ENCODE results near the gene RPP40. TPM values are rescaled to one million over a fixed set of nuclear protein-coding genes. Genes with fewer than 3 reads are reported as not detected.

RPP40 gene
- total and polyA plus RNA-seq, 2 of the 13 experiments (the other 11 are each of a cell fraction or from before 2014, with no cell fraction given) = 18.0 to 41.2 TPM

DNA sequence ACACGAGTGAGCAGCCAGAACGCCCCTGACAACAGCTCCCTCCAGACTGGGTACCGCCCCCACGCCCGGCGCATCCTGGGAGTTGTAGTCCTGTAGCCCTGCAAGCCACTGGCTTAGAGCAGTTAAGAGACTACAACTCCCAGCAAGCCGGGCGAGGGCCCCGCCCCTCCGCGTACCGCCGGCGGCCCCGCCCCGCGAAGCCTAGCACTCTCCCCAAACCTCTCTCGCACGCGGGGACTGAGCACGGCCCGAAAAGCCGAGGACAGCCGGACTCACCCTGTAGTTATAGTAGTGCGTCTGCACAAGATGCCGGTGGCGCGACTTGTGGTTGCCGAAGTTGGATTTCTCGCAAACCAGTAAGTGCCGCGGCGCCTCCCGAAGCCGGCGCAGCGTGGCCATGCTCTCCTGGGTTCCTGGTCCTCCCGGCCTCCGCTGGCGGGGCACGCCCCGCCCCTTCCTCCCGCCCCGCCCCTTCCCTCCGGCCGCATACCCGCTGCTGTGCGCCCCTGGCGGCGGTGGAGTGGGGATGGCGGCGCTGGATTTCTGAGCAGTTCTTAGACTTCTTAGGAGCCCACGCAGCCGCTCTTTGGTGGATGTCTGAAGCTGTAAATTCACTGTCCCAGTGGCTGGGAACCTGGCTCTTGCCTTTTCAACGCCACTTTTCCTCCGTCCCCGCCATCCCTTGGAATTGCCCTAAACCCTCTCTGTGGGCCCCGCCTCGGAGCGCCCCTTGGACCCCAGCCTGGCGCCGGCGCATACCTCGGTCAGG lies at the start of gene RPP40 (continued):
- peak; percentile 93; the same call in 1 of the 2 replicates for TF ChIP-seq ZNF275 (CRISPR knock-in tag; IDR thresholded peaks at IDR 0.05; ENCODE audit: borderline replicate concordance)
- no peak for TF ChIP-seq NONO (IDR thresholded peaks at IDR 0.05)
- TF ChIP-seq NONO (CRISPR knock-in tag; conservative IDR thresholded peaks at IDR 0.05) = peak; percentile 81; the same call in 1 of the 2 replicates
- TF ChIP-seq, protein P1, sequence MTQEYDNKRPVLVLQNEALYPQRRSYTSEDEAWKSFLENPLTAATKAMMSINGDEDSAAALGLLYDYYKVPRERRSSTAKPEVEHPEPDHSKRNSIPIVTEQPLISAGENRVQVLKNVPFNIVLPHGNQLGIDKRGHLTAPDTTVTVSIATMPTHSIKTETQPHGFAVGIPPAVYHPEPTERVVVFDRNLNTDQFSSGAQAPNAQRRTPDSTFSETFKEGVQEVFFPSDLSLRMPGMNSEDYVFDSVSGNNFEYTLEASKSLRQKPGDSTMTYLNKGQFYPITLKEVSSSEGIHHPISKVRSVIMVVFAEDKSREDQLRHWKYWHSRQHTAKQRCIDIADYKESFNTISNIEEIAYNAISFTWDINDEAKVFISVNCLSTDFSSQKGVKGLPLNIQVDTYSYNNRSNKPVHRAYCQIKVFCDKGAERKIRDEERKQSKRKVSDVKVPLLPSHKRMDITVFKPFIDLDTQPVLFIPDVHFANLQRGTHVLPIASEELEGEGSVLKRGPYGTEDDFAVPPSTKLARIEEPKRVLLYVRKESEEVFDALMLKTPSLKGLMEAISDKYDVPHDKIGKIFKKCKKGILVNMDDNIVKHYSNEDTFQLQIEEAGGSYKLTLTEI (CRISPR knock-in tag; conservative IDR thresholded peaks at IDR 0.05) = no peak
- peak; percentile 86 for TF ChIP-seq TAF1 (CRISPR knock-in tag; IDR thresholded peaks at IDR 0.05)
- TF ChIP-seq, protein P2, sequence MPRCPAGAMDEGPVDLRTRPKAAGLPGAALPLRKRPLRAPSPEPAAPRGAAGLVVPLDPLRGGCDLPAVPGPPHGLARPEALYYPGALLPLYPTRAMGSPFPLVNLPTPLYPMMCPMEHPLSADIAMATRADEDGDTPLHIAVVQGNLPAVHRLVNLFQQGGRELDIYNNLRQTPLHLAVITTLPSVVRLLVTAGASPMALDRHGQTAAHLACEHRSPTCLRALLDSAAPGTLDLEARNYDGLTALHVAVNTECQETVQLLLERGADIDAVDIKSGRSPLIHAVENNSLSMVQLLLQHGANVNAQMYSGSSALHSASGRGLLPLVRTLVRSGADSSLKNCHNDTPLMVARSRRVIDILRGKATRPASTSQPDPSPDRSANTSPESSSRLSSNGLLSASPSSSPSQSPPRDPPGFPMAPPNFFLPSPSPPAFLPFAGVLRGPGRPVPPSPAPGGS (CRISPR knock-in tag; IDR thresholded peaks at IDR 0.05) = peak; percentile 97
- 0 out of 2 replicates have a peak, but pooled peaks have one; percentile 29 for TF ChIP-seq FOXO1 (CRISPR knock-in tag; IDR thresholded peaks at IDR 0.05)
- TF ChIP-seq, protein P3, sequence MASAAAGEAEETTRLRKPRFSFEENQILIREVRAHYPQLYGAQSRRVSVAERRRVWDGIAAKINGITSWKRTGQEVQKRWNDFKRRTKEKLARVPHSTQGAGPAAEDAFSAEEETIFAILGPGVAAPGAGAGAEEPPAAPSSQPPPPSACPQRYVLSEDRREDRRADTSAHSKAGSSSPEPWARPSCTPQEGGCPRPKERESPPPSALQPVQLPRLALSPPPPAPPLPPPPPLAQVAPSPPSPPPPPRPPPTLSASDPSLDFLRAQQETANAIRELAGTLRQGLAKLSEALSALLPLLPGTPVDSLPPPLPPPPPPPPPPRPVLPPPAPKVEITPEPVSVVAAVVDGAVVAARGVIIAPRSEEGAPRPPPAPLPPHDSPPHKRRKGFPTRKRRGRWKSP (CRISPR knock-in tag; IDR thresholded peaks at IDR 0.05) = peak; percentile 65
- peak; percentile 83; the same call in 1 of the 2 replicates for TF ChIP-seq ZNF775 (CRISPR knock-in tag; IDR thresholded peaks at IDR 0.05; ENCODE audit: borderline replicate concordance)
- TF ChIP-seq ZNF883 (CRISPR knock-in tag; IDR thresholded peaks at IDR 0.05; ENCODE audit: not compliant biosample characterization) = peak; percentile 89
- 0 out of 2 replicates have a peak, but pooled peaks have one; percentile 32 for TF ChIP-seq ZNF292 (CRISPR knock-in tag; IDR thresholded peaks at IDR 0.05; ENCODE audit: borderline replicate concordance, low read depth)
- no peak for TF ChIP-seq HOXA9 (CRISPR knock-in tag; IDR thresholded peaks at IDR 0.05; ENCODE audit: borderline replicate concordance)
- no peak for TF ChIP-seq STAG1 (CRISPR knock-in tag; IDR thresholded peaks at IDR 0.05)
- TF ChIP-seq NR2F1 (CRISPR knock-in tag; IDR thresholded peaks at IDR 0.05) = no peak
- TF ChIP-seq AHR (CRISPR knock-in tag; IDR thresholded peaks at IDR 0.05) = peak; percentile 87
- TF ChIP-seq ZFX (CRISPR knock-in tag; IDR thresholded peaks at IDR 0.05; ENCODE audit: low read depth) = peak; percentile 93
- 0 out of 2 replicates have a peak, but pooled peaks have one; percentile 69 for TF ChIP-seq SMAD3 (CRISPR knock-in tag; IDR thresholded peaks at IDR 0.05)
- TF ChIP-seq REST (IDR thresholded peaks at IDR 0.05; ENCODE audit: borderline replicate concordance in 1 of 2, low read depth in 1 of 2, low read length in 2 of 2) = no peak
- no peak for TF ChIP-seq ATM (IDR thresholded peaks at IDR 0.05; ENCODE audit: borderline replicate concordance)
